Measurements from ENCODE around the gene PPP2R2D. TPM values are rescaled to one million over a fixed set of nuclear protein-coding genes. Genes with fewer than 3 reads are reported as not detected.
A peak's percentile ranks its signal among the peaks of the same experiment; 100 is the strongest.

PPP2R2D gene
- total and polyA plus RNA-seq, 7 donors = 18.4 to 44.0 (median 23.8) TPM

DNA sequence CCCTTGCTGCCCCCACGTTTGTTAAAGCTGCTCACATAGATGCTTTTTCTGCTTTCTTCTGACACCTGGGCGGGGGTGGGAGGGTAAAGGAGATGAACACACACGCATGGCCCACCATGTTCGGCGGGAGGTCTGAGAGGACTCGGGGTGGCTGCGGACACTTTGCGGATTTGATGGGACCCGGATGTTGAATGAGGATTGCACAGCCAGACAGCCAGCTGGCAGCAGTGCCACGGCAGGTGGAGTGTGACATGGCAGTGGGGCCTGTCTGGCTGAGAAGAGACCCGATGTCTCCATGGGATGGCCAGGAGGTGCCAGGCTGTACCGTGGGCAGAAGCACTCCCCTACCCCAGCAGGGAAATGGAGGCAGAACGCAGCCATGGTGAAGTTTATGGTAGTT lies 31.2 kb downstream of the PPP2R2D start:
- no peaks in the 10 kb centered on the region for H3K9me3 ChIP-seq
- DNase-seq = peak; percentile 60
- H3K27ac ChIP-seq = peak overlapping the region; percentile 58 to 76 (median 64)
- H3K4me1 ChIP-seq = peaks cover 0 to 50% (median 42%) of the 10 kb centered on the region in 4 donors
- peaks cover 0 to 17% (median 0%) of the 10 kb centered on the region in 4 donors for H3K36me3 ChIP-seq
- TF ChIP-seq, protein P1, sequence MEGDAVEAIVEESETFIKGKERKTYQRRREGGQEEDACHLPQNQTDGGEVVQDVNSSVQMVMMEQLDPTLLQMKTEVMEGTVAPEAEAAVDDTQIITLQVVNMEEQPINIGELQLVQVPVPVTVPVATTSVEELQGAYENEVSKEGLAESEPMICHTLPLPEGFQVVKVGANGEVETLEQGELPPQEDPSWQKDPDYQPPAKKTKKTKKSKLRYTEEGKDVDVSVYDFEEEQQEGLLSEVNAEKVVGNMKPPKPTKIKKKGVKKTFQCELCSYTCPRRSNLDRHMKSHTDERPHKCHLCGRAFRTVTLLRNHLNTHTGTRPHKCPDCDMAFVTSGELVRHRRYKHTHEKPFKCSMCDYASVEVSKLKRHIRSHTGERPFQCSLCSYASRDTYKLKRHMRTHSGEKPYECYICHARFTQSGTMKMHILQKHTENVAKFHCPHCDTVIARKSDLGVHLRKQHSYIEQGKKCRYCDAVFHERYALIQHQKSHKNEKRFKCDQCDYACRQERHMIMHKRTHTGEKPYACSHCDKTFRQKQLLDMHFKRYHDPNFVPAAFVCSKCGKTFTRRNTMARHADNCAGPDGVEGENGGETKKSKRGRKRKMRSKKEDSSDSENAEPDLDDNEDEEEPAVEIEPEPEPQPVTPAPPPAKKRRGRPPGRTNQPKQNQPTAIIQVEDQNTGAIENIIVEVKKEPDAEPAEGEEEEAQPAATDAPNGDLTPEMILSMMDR (IDR thresholded peaks at IDR 0.05) = no peak
- TF ChIP-seq EP300 (IDR thresholded peaks at IDR 0.05) = no peak
- no peak for TF ChIP-seq POLR2A (IDR thresholded peaks at IDR 0.05)
- no peak for TF ChIP-seq POLR2AphosphoS5 (IDR thresholded peaks at IDR 0.05)
- H3K4me3 ChIP-seq = no peak overlapping the region
- intact Hi-C loops (cut with DNase I) = loop anchor here (5.0 kb wide), 1 partner anchor 50 kb away; the partner anchor contains the start of gene BNIP3
- 92 to 95% methylated on average over 13 of the region's 13 CpGs for WGBS, 2 donors
- no peaks in the 10 kb centered on the region for H3K27me3 ChIP-seq

DNA sequence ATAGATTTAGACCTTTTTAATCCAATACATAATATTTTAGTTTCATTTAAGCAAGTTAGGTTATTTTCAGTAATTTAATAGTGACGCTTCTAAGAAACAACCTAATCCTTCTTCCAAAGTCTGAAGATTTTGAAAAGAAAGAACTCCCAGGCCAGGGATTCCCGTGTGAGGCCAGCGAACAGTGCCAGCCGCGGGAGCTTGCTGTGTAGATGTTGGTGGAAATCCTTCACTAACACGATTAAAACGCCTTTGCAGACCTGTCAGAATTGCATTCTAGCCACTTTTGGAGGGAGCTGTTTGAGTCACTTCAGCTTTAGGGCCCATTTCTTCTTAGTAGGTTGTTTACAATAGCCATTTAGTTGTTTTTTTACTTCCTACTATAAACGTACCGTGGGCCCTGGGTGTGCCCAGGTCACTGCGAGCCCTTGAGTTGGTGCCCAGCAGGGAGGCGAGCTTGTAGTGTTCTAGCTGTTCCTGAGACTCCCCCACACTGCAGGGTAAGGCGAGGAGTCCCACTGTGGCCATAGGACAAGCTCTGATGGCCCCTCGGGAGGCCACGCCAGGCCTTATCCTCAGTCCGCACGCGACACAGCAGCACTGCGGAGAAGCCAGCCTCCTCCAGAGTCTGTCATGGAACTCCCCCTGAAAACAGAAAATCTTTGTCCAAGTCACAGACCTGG lies 32.3 kb downstream of the PPP2R2D start:
- 31 to 85% methylated on average over 18 of the region's 18 CpGs for WGBS, 2 donors
- peaks cover 0 to 58% (median 43%) of the 10 kb centered on the region in 4 donors for H3K4me1 ChIP-seq
- H3K27me3 ChIP-seq = no peaks in the 10 kb centered on the region
- no peaks in the 10 kb centered on the region for H3K9me3 ChIP-seq
- H3K36me3 ChIP-seq = peaks cover 0 to 26% (median 0%) of the 10 kb centered on the region in 4 donors
- TF ChIP-seq, protein P1 (IDR thresholded peaks at IDR 0.05) = no peak
- TF ChIP-seq POLR2A (IDR thresholded peaks at IDR 0.05) (no peak), POLR2AphosphoS5 (IDR thresholded peaks at IDR 0.05) (no peak), EP300 (IDR thresholded peaks at IDR 0.05) (no peak)
- H3K27ac ChIP-seq = peak overlapping the region; percentile 58 to 76 (median 64)
- H3K4me3 ChIP-seq = no peak overlapping the region
- intact Hi-C loops (cut with DNase I) = loop anchor here (5.0 kb wide), 1 partner anchor 49 kb away; the partner anchor contains the start of gene BNIP3
- DNase-seq = peak; percentile 49

DNA sequence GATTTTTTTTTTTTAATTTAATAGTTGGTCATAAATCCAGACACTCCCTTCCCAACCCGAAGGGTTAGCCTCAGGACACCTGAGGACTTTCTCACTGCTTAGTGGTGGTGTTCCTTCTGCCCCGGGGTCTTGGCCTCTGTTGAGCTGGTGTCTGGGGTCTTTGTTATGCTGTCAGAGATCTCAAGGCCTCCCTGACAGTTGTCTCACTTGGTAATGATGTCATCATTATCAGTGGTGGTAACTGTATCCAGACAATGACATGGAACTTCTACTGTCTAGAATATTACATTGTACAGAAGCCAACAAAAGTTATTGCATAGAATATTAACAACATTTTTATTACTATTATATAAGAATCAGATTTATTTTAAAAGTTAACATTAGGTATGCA lies 32.9 kb downstream of the PPP2R2D start:
- H3K27me3 ChIP-seq = no peaks in the 10 kb centered on the region
- peak overlapping the region; percentile 58 to 76 (median 64) for H3K27ac ChIP-seq
- no peak for TF ChIP-seq POLR2AphosphoS5 (IDR thresholded peaks at IDR 0.05)
- TF ChIP-seq, protein P1 (IDR thresholded peaks at IDR 0.05) = no peak
- TF ChIP-seq POLR2A (IDR thresholded peaks at IDR 0.05) = no peak
- no peak for TF ChIP-seq EP300 (IDR thresholded peaks at IDR 0.05)
- intact Hi-C loops (cut with DNase I) = loop anchor here (5.0 kb wide), 1 partner anchor 49 kb away; the partner anchor contains the start of gene BNIP3
- H3K36me3 ChIP-seq = peaks cover 0 to 31% (median 0%) of the 10 kb centered on the region in 4 donors
- DNase-seq = no peak
- peaks cover 0 to 53% (median 38%) of the 10 kb centered on the region in 4 donors for H3K4me1 ChIP-seq
- no peak overlapping the region for H3K4me3 ChIP-seq
- H3K9me3 ChIP-seq = no peaks in the 10 kb centered on the region
- 29 to 70% methylated on average over 2 of the region's 2 CpGs for WGBS, 2 donors

DNA sequence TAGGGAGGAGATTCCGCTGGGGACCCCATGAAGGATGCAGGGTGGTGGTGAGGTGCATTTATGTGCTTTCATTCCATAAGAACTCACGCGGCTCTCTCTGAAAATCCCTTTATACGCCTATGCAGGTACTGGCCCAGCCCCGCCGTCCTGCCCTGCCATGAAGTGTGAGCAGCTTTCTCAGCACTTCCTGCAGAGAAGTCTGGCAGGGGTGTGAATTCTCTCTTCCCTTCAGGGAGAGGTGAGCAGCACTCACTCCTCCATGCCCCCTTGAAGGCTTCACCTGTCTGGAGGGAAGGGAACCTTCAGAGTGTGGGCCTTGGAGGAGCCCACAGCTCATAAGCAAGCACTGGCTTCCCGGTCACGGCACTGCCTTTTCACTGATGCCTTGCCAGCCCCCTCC lies 34.0 kb downstream of the PPP2R2D start:
- Histone ChIP-seq H3K27me3 (no peaks in the 10 kb centered on the region), H3K36me3 (peaks cover 0 to 34% (median 0%) of the 10 kb centered on the region in 4 donors), H3K27ac (no peak overlapping the region), H3K4me1 (peaks cover 0 to 50% (median 35%) of the 10 kb centered on the region in 4 donors), H3K9me3 (no peaks in the 10 kb centered on the region), H3K4me3 (no peak overlapping the region)
- 86 to 94% methylated on average over 8 of the region's 8 CpGs for WGBS, 2 donors
- intact Hi-C loops (cut with DNase I) = loop anchor here (5.0 kb wide), 1 partner anchor 48 kb away; the partner anchor contains the start of gene BNIP3
- DNase-seq = peak; percentile 45
- no peak for TF ChIP-seq POLR2AphosphoS5 (IDR thresholded peaks at IDR 0.05)
- no peak for TF ChIP-seq EP300 (IDR thresholded peaks at IDR 0.05)
- TF ChIP-seq POLR2A (IDR thresholded peaks at IDR 0.05) = no peak

DNA sequence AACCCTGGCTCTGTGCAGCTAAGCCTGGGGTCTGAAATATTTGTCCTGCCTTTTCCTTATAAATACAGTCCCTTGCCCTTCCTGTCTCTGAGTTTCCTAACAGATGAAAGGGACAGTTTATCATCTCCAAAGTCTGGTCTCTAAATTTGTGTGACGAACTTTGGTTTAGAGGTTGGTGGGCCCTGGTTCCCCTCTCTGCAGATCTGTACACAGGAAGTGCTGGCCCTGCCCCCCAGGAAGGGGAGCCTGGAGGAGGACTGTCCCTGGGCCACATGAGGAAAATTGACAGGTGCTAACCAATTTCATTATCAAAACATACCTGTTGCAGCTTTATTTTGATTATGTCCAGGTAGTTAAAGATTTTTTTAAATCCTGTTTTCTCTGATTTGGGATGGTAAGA lies 34.5 kb downstream of the PPP2R2D start:
- DNase-seq = no peak
- Histone ChIP-seq H3K4me1 (peaks cover 0 to 50% (median 35%) of the 10 kb centered on the region in 4 donors), H3K27me3 (no peaks in the 10 kb centered on the region), H3K9me3 (no peaks in the 10 kb centered on the region), H3K36me3 (peaks cover 0 to 35% (median 2%) of the 10 kb centered on the region in 4 donors), H3K27ac (no peak overlapping the region), H3K4me3 (no peak overlapping the region)
- intact Hi-C loops (cut with DNase I) = no loop called here
- WGBS, 2 donors = 55 to 86% methylated on average over 1 of the region's 1 CpG
- TF ChIP-seq, protein P1 (IDR thresholded peaks at IDR 0.05) = no peak
- no peak for TF ChIP-seq POLR2A (IDR thresholded peaks at IDR 0.05)
- no peak for TF ChIP-seq POLR2AphosphoS5 (IDR thresholded peaks at IDR 0.05)
- TF ChIP-seq EP300 (IDR thresholded peaks at IDR 0.05) = no peak
